HFFc6 (cell line): ENCODE data around the gene MYLK. TPM values are rescaled to one million over a fixed set of nuclear protein-coding genes. Genes with fewer than 3 reads are reported as not detected.

Experiments used
- DNase-seq: peaks from one replicate; pipeline ENCODE4 v3.0.0-alpha.2; 2018
- H3K27ac Mint-ChIP-seq: 2 replicates; pipeline ENCODE4 v1.8.0; 2020; ENCODE audit warnings: mild to moderate bottlenecking, mixed read lengths
- H3K27me3 Mint-ChIP-seq: 2 replicates; pipeline ENCODE4 v1.8.0; 2021; ENCODE audit warnings: mild to moderate bottlenecking, moderate library complexity, mixed read lengths; ENCODE audit not compliant: insufficient read depth
- H3K36me3 Mint-ChIP-seq: 2 replicates; pipeline ENCODE4 v1.8.0; 2021; ENCODE audit warnings: low read depth, mixed read lengths
- H3K4me1 Mint-ChIP-seq: 2 replicates; pipeline ENCODE4 v1.8.0; 2020; ENCODE audit warnings: low read depth, mixed read lengths
- H3K4me3 Mint-ChIP-seq: 2 replicates; pipeline ENCODE4 v1.8.0; 2020; ENCODE audit warnings: mild to moderate bottlenecking, moderate library complexity, mixed read lengths
- H3K9me3 Mint-ChIP-seq: 2 replicates; pipeline ENCODE4 v1.8.0; 2020; ENCODE audit warnings: mild to moderate bottlenecking, mixed read lengths
- total RNA-seq, 6 experiments: library from RNA; stranded (reverse); fragmentation: NEBNext Ultra II Directional; extraction: Animal tissue kit (Norgen Biotek cat#: 25700); gene quantifications; 2 replicates in 1 of 6; 3 replicates in 5 of 6; pipeline ENCODE4 v1.2.3, GENCODE V29; 2021
- TF ChIP-seq, protein P1 (sequence below): fragments of 200-600 bp; sonication (generic); IDR thresholded peaks from 2 replicates; pipeline ENCODE4 v1.5.0; 2021; ENCODE audit warnings: antibody characterized with exemption, mild to moderate bottlenecking

Gene MYLK
- total RNA-seq, 6 experiments from 2014 or later = 296 to 431 (median 335) TPM

DNA sequence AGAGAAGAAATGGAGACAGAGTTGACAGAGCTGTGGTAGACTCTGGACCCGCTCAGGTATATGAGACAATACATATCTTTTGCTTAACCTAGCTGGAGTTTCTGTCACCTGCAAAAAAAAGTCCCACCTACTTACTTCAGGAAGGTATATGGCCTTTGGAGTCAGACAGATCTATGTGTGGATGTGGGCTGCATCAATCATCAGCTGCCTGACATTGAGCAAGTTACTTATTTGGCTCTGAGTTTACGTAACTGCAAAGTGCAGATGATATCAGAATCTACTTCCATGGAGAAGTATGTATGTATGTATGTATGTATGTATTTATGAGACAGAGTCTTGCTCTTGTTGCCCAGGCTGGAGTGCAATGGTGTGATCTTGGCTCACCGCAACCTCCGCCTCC is 124.3 kb downstream of the MYLK start:
- TF ChIP-seq, protein P1, sequence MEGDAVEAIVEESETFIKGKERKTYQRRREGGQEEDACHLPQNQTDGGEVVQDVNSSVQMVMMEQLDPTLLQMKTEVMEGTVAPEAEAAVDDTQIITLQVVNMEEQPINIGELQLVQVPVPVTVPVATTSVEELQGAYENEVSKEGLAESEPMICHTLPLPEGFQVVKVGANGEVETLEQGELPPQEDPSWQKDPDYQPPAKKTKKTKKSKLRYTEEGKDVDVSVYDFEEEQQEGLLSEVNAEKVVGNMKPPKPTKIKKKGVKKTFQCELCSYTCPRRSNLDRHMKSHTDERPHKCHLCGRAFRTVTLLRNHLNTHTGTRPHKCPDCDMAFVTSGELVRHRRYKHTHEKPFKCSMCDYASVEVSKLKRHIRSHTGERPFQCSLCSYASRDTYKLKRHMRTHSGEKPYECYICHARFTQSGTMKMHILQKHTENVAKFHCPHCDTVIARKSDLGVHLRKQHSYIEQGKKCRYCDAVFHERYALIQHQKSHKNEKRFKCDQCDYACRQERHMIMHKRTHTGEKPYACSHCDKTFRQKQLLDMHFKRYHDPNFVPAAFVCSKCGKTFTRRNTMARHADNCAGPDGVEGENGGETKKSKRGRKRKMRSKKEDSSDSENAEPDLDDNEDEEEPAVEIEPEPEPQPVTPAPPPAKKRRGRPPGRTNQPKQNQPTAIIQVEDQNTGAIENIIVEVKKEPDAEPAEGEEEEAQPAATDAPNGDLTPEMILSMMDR = no peak
- H3K4me3 Mint-ChIP-seq = no peak overlapping the region
- peaks cover 10% of the 10 kb centered on the region for H3K27me3 Mint-ChIP-seq
- peak overlapping the region; percentile 87 for H3K27ac Mint-ChIP-seq
- H3K4me1 Mint-ChIP-seq = peaks cover 97% of the 10 kb centered on the region
- H3K9me3 Mint-ChIP-seq = no peaks in the 10 kb centered on the region
- no peak for DNase-seq
- H3K36me3 Mint-ChIP-seq = peaks cover 78% of the 10 kb centered on the region

DNA sequence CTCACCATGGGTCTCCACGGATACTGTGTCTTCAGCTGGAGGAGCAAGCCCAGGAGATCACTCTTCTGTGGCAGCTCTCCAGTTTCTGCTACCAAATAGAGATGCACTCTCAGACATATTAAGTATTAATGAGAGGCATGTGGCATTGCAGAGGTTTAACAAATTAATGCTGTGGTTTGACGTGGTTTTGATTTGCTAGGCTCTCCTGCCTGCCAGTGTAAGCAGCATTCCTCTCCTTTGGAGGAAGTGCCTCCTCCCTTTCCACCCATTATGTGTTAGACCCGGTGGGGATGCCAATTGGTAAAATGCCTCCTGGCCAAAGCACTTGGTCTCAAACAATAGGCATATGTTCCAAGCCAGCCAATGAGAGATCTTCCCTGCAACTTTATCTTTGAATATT is 124.8 kb downstream of the MYLK start:
- Mint-ChIP-seq H3K36me3 (peaks cover 74% of the 10 kb centered on the region), H3K4me1 (peaks cover 97% of the 10 kb centered on the region), H3K9me3 (no peaks in the 10 kb centered on the region), H3K27me3 (peaks cover 8% of the 10 kb centered on the region), H3K27ac (peak overlapping the region; percentile 87), H3K4me3 (peak overlapping the region; percentile 40; the same call in 1 of the 2 replicates)
- TF ChIP-seq, protein P1 = no peak
- peak; percentile 53 for DNase-seq

DNA sequence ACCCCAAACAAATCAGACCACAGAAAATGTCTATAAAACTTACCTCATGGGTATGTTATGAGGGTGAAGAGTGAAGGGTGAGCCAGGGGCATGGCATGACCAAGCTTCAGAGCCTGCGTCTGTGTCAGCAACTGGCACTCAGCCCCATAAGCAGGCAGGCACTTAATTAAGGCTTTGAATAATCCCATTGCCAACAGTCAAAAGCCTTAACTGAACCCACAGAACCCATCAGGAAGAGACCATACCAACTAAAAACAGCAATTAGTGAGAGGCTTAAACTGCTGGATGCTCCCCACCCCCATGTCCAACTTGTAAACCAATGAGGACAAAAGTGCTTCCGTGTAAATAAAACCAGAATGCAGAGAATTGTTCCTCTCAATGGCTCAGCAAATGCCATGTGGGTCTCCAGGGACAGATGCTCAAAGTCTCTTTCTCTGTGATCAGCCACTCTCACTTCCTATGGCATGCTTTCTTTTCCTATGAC is 126.0 kb downstream of the MYLK start:
- Mint-ChIP-seq H3K4me1 (peaks cover 97% of the 10 kb centered on the region), H3K36me3 (peaks cover 73% of the 10 kb centered on the region), H3K27me3 (peaks cover 8% of the 10 kb centered on the region), H3K9me3 (no peaks in the 10 kb centered on the region), H3K27ac (peak overlapping the region; percentile 87), H3K4me3 (peak overlapping the region; percentile 44)
- peak; percentile 87 for DNase-seq
- TF ChIP-seq, protein P1 = no peak

DNA sequence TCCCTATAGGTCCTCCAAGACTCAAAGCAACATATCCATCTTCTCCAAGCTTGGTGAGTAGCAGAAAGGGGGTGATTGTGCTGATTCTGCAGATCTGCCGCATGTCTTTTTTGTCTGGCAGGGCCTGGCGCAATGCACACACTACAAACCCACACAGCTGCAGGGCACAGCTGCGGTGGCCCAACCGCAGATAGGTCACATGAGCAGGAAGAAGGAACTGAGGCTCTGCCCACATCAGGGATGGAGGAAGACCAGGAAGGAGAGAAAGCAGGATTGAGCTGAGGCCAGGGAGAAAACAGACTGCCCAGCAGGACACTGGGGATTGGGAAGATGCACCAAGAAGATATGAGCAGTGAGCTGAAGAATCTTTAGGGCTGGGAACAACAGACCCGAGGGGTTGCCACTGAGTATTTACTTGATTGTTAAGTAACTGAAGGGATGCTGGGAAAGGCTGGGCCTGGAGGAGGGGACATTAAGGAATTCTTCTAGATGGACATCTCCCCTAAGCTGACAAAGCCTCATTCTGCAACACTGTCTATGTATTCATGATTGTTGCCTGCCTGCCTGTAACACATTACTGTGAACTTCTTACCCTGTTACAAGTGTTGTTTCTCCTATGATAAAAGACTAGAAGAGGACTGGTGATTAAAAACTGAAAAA is 126.7 kb downstream of the MYLK start:
- Mint-ChIP-seq H3K9me3 (no peaks in the 10 kb centered on the region), H3K27ac (peak overlapping the region; percentile 87), H3K36me3 (peaks cover 65% of the 10 kb centered on the region), H3K4me3 (peak overlapping the region; percentile 44), H3K27me3 (peaks cover 5% of the 10 kb centered on the region), H3K4me1 (peaks cover 97% of the 10 kb centered on the region)
- TF ChIP-seq, protein P1 = no peak
- no peak for DNase-seq

DNA sequence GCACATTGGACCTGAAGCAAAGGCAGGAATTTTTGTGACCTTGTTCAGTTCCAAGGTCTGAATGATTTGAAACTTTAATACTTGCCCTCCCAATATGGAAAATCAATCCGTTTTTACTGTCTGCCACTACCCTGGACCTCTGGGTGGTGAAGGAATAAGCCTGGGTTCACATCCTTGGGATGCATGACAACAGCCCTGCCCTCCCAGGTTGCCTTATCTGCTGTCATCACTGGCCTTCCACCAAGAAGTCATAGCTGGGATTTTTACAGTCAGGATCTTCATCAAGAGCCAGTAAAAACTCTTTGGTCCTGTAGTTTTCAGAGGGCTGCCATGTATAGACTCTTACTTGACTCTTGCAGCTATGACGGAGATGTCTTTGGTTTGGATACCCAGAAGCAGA is 128.6 kb downstream of the MYLK start:
- peak overlapping the region; percentile 87 for H3K27ac Mint-ChIP-seq
- DNase-seq = no peak
- peaks cover 10% of the 10 kb centered on the region for H3K27me3 Mint-ChIP-seq
- TF ChIP-seq, protein P1 = no peak
- peaks cover 98% of the 10 kb centered on the region for H3K4me1 Mint-ChIP-seq
- no peaks in the 10 kb centered on the region for H3K9me3 Mint-ChIP-seq
- H3K4me3 Mint-ChIP-seq = peak overlapping the region; percentile 41; the same call in 1 of the 2 replicates
- peaks cover 63% of the 10 kb centered on the region for H3K36me3 Mint-ChIP-seq
